Karpas-422 (cell line): ENCODE results near the gene RABGGTB. TPM values are rescaled to one million over a fixed set of nuclear protein-coding genes. Genes with fewer than 3 reads are reported as not detected.
"Not testable (repeated sequence)": the region's sequence is repeated elsewhere in the genome, so short reads cannot be mapped to it uniquely, and the experiment has no call there.

Source experiments
- DNase-seq: peaks from one replicate; pipeline ENCODE4 v3.0.0-alpha.2; 2015
- H2AFZ ChIP-seq: fragments of 200-600 bp; sonication (generic); 2 replicates; pipeline ENCODE4 v1.6.1; 2014; ENCODE audit warnings: antibody characterized with exemption, low read length, mixed read lengths
- H3K27ac ChIP-seq: fragments of 200-600 bp; sonication (generic); 2 replicates; pipeline ENCODE4 v1.5.1; 2014; ENCODE audit warnings: mild to moderate bottlenecking, low read length, moderate library complexity
- H3K27me3 ChIP-seq: fragments of 200-600 bp; sonication (generic); 2 replicates; pipeline ENCODE4 v1.6.1; 2014; ENCODE audit warnings: low read length, mixed read lengths
- H3K36me3 ChIP-seq: fragments of 200-600 bp; sonication (generic); 2 replicates; pipeline ENCODE4 v1.6.1; 2014; ENCODE audit warnings: low read length, mixed read lengths; ENCODE audit not compliant: insufficient read depth
- H3K4me1 ChIP-seq: fragments of 200-600 bp; sonication (generic); 2 replicates; pipeline ENCODE4 v1.6.1; 2014; ENCODE audit warnings: mild to moderate bottlenecking, low read length, mixed read lengths
- H3K4me2 ChIP-seq: fragments of 200-600 bp; sonication (generic); 2 replicates; pipeline ENCODE4 v1.6.1; 2014; ENCODE audit warnings: low read length, low read depth, mild to moderate bottlenecking; ENCODE audit not compliant: poor library complexity, severe bottlenecking
- H3K4me3 ChIP-seq: fragments of 200-600 bp; sonication (generic); 2 replicates; pipeline ENCODE4 v1.5.1; 2014; ENCODE audit warnings: mild to moderate bottlenecking, antibody characterized with exemption, low read length, mixed read lengths
- H3K79me2 ChIP-seq: fragments of 200-600 bp; sonication (generic); 2 replicates; pipeline ENCODE4 v1.6.1; 2014; ENCODE audit warnings: mild to moderate bottlenecking, low read length, mixed read lengths
- H3K9ac ChIP-seq: fragments of 200-600 bp; sonication (generic); 2 replicates; pipeline ENCODE4 v1.6.0; 2014; ENCODE audit warnings: low read length
- H3K9me2 ChIP-seq: fragments of 200-600 bp; sonication (generic), shearing (Covaris generic); replicated peaks from 2 replicates; pipeline ENCODE4 v1.6.0; 2014; ENCODE audit warnings: mild to moderate bottlenecking, low read length, moderate library complexity; ENCODE audit not compliant: insufficient read depth
- H3K9me3 ChIP-seq: fragments of 300-700, 200-600 bp; sonication (generic); 2 replicates; pipeline ENCODE4 v1.6.1; 2014; ENCODE audit warnings: low read length, mixed read lengths
- H4K20me1 ChIP-seq: fragments of 200-600 bp; sonication (generic); 2 replicates; pipeline ENCODE4 v1.6.1; 2014; ENCODE audit warnings: mild to moderate bottlenecking, antibody characterized with exemption, low read length, low read depth; ENCODE audit not compliant: insufficient read depth
- total RNA-seq: library from RNA; depleted of rRNA; stranded (reverse); fragments of >200 nt; shearing (Covaris generic); gene quantifications from 2 replicates; pipeline ENCODE4 v1.2.3, GENCODE V29; 2014; ENCODE audit warnings: low replicate concordance

The RABGGTB gene
- total RNA-seq, 1 experiment from 2014 or later = 114 TPM

- H3K79me2 ChIP-seq = no peaks in the 10 kb centered on the region
- peaks cover 13% of the 10 kb centered on the region for H4K20me1 ChIP-seq
- peaks cover 33% of the 10 kb centered on the region; the same call in 1 of the 2 replicates for H3K36me3 ChIP-seq
- H3K9me2 ChIP-seq = no peaks in the 10 kb centered on the region
- peaks cover 6% of the 10 kb centered on the region; the same call in 1 of the 2 replicates for H3K4me1 ChIP-seq
- no peak for DNase-seq
- H3K9me3 ChIP-seq = no peaks in the 10 kb centered on the region
- H2AFZ ChIP-seq = no peak overlapping the region
- H3K9ac ChIP-seq = no peak overlapping the region
- H3K27ac ChIP-seq = no peak overlapping the region
- no peaks in the 10 kb centered on the region for H3K27me3 ChIP-seq
- H3K4me2 ChIP-seq = no peak overlapping the region
- H3K4me3 ChIP-seq = no peak overlapping the region
Observed at GRCh38 chr1:75797606-75798216, 11.7 kb downstream of the RABGGTB start.

- not testable (repeated sequence) for H3K4me1 ChIP-seq, H3K27me3 ChIP-seq, H3K36me3 ChIP-seq, H3K27ac ChIP-seq, H3K9ac ChIP-seq, H3K9me2 ChIP-seq, H3K9me3 ChIP-seq, H4K20me1 ChIP-seq, H3K79me2 ChIP-seq, H3K4me2 ChIP-seq, H3K4me3 ChIP-seq, DNase-seq, H2AFZ ChIP-seq
Observed at GRCh38 chr1:75801480-75801879, 15.4 kb downstream of the RABGGTB start.

GRCh38 chr1:75808921-75809320 lies 22.9 kb downstream of the RABGGTB start:
- H3K9me2 ChIP-seq = no peaks in the 10 kb centered on the region
- no peak overlapping the region for H3K9ac ChIP-seq
- no peak overlapping the region for H3K27ac ChIP-seq
- H3K79me2 ChIP-seq = no peaks in the 10 kb centered on the region
- DNase-seq = no peak
- H3K4me1 ChIP-seq = no peaks in the 10 kb centered on the region
- no peak overlapping the region for H3K4me3 ChIP-seq
- no peaks in the 10 kb centered on the region for H4K20me1 ChIP-seq
- H3K4me2 ChIP-seq = no peak overlapping the region
- no peaks in the 10 kb centered on the region for H3K9me3 ChIP-seq
- H3K36me3 ChIP-seq = no peaks in the 10 kb centered on the region
- no peak overlapping the region for H2AFZ ChIP-seq
- H3K27me3 ChIP-seq = no peaks in the 10 kb centered on the region

DNA sequence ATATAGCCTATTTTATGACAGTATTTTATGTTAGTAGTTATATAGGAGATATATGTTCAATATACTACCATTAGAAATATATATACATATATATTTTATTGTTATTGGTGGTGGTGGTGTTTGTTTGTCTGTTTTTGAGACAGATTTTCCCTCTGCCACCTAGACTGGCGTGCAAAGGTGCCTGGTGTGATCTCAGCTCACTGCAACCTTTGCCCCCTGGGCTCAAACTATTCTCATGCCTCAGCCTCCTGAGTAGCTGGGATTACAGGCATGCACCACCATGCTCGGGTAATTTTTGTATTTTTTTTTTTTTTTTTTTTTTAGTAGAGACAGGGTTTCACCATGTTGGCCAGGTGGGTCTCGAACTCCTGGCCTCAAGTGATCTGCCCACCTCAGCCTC lies 24.1 kb downstream of the RABGGTB start:
- H3K27ac ChIP-seq, H3K9ac ChIP-seq, H3K4me1 ChIP-seq, H3K9me2 ChIP-seq, H3K4me2 ChIP-seq, H4K20me1 ChIP-seq, H3K36me3 ChIP-seq, H3K9me3 ChIP-seq, H3K27me3 ChIP-seq, H3K79me2 ChIP-seq, H2AFZ ChIP-seq, DNase-seq, H3K4me3 ChIP-seq: not testable (repeated sequence)

GRCh38 chr1:75811211-75811981 lies 25.3 kb downstream of the RABGGTB start:
- no peaks in the 10 kb centered on the region for H3K79me2 ChIP-seq
- no peak overlapping the region for H3K27ac ChIP-seq
- H3K9ac ChIP-seq = no peak overlapping the region
- H3K4me3 ChIP-seq = no peak overlapping the region
- no peaks in the 10 kb centered on the region for H3K27me3 ChIP-seq
- no peak overlapping the region for H3K4me2 ChIP-seq
- H3K9me3 ChIP-seq = no peaks in the 10 kb centered on the region
- H3K36me3 ChIP-seq = no peaks in the 10 kb centered on the region
- H4K20me1 ChIP-seq = no peaks in the 10 kb centered on the region
- no peak overlapping the region for H2AFZ ChIP-seq
- no peaks in the 10 kb centered on the region for H3K4me1 ChIP-seq
- no peaks in the 10 kb centered on the region for H3K9me2 ChIP-seq
- no peak for DNase-seq

GRCh38 chr1:75812065-75812464 lies 26.0 kb downstream of the RABGGTB start:
- Histone ChIP-seq H3K36me3 (no peaks in the 10 kb centered on the region), H3K4me1 (no peaks in the 10 kb centered on the region), H3K27ac (no peak overlapping the region), H3K9ac (no peak overlapping the region), H4K20me1 (no peaks in the 10 kb centered on the region), H3K27me3 (no peaks in the 10 kb centered on the region), H3K9me3 (no peaks in the 10 kb centered on the region), H3K9me2 (no peaks in the 10 kb centered on the region), H3K79me2 (no peaks in the 10 kb centered on the region), H3K4me3 (no peak overlapping the region), H2AFZ (no peak overlapping the region), H3K4me2 (no peak overlapping the region)
- no peak for DNase-seq

DNA sequence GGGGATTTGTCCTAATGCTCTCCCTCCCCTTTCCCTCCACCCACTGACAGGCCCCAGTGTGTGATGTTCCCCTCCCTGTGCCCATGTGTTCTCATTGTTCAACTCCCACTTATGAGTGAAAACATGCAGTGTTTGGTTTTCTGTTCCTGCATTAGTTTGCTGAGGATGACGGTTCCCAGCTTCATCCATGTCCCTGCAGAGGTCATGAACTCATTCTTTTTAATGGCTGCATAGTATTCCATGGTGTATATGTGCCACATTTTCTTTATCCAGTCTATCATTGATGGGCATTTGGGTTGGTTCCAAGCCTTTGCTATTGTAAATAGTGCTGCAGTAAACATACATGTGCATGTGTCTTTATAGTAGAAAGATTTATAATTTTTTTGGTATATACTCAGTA lies 37.5 kb downstream of the RABGGTB start:
- not testable (repeated sequence) for H3K4me1 ChIP-seq, H4K20me1 ChIP-seq, H3K9me3 ChIP-seq, H3K27ac ChIP-seq, H3K4me3 ChIP-seq, H3K9me2 ChIP-seq, H3K36me3 ChIP-seq, H3K9ac ChIP-seq, H3K79me2 ChIP-seq, H3K27me3 ChIP-seq, H3K4me2 ChIP-seq, H2AFZ ChIP-seq, DNase-seq

GRCh38 chr1:75836528-75837100 lies 50.6 kb downstream of the RABGGTB start:
- no peaks in the 10 kb centered on the region for H3K9me3 ChIP-seq
- H3K36me3 ChIP-seq = no peaks in the 10 kb centered on the region
- no peak overlapping the region for H3K9ac ChIP-seq
- no peaks in the 10 kb centered on the region for H3K27me3 ChIP-seq
- H3K27ac ChIP-seq = no peak overlapping the region
- no peak overlapping the region for H2AFZ ChIP-seq
- DNase-seq = no peak
- no peaks in the 10 kb centered on the region for H3K79me2 ChIP-seq
- H3K4me2 ChIP-seq = no peak overlapping the region
- H3K4me3 ChIP-seq = no peak overlapping the region
- H3K4me1 ChIP-seq = no peaks in the 10 kb centered on the region
- H3K9me2 ChIP-seq = no peaks in the 10 kb centered on the region
- no peaks in the 10 kb centered on the region for H4K20me1 ChIP-seq
